Liver (tissue), 9 donors: Measurements from ENCODE around the gene CYB5D1. TPM values are rescaled to one million over a fixed set of nuclear protein-coding genes. Genes with fewer than 3 reads are reported as not detected.
A peak's percentile ranks its signal among the peaks of the same experiment; 100 is the strongest.

Experiments
- DNase-seq: peaks from one replicate; pipeline ENCODE4 v3.0.0-alpha.2; 2017; ENCODE audit warnings: low spot score
- H3K27ac ChIP-seq, 2 donors: one replicate each; pipeline ENCODE4 v1.7.0; 2013; ENCODE audit warnings: inconsistent platforms in 2 of 2, low read length in 2 of 2, control low read depth in 1 of 2, low read depth in 1 of 2, mild to moderate bottlenecking in 1 of 2
- H3K27me3 ChIP-seq, 4 donors: one replicate each; pipeline versions ENCODE4 v1.6.1 to v1.7.0; 2013; ENCODE audit warnings: low read length in 3 of 4, inconsistent platforms in 1 of 4, mild to moderate bottlenecking in 1 of 4, moderate library complexity in 1 of 4; ENCODE audit not compliant: control insufficient read depth in 4 of 4, insufficient read depth in 4 of 4
- H3K36me3 ChIP-seq, 4 donors: one replicate each; pipeline versions ENCODE4 v1.6.1 to v1.7.0; 2013; ENCODE audit warnings: low read length in 3 of 4, mild to moderate bottlenecking in 3 of 4, low read depth in 1 of 4, moderate library complexity in 1 of 4; ENCODE audit not compliant: control insufficient read depth in 4 of 4, insufficient read depth in 3 of 4
- H3K4me1 ChIP-seq, 4 donors: one replicate each; pipeline versions ENCODE4 v1.6.1 to v1.7.0; 2013; ENCODE audit warnings: low read length in 3 of 4, mild to moderate bottlenecking in 3 of 4, moderate library complexity in 1 of 4; ENCODE audit not compliant: control insufficient read depth in 4 of 4, insufficient read depth in 4 of 4
- H3K4me3 ChIP-seq, 3 donors: one replicate each; pipeline versions ENCODE4 v1.6.1 to v1.7.0; 2013; ENCODE audit warnings: low read length in 3 of 3, control low read depth in 1 of 3, low read depth in 1 of 3, mild to moderate bottlenecking in 1 of 3
- H3K9ac ChIP-seq, 2 donors: one replicate each; pipeline ENCODE4 v1.7.0; 2013; ENCODE audit warnings: low read length in 2 of 2, mild to moderate bottlenecking in 2 of 2, moderate library complexity in 2 of 2, control low read depth in 1 of 2, low read depth in 1 of 2
- H3K9me3 ChIP-seq, 4 donors: one replicate each; pipeline versions ENCODE4 v1.6.1 to v1.7.0; 2013; ENCODE audit warnings: low read length in 3 of 4; ENCODE audit not compliant: control insufficient read depth in 4 of 4
- ATF3 ChIP-seq: IDR thresholded peaks from 2 replicates; pipeline ENCODE4 v1.6.1; 2016; ENCODE audit warnings: antibody characterized with exemption
- CTCF ChIP-seq: fragments of 150-350 bp; IDR thresholded peaks from 2 replicates; pipeline ENCODE4 v1.5.1; 2017; ENCODE audit warnings: improper control_type of control experiment, low read depth, low read length; ENCODE audit not compliant: missing input control
- EGR1 ChIP-seq, 2 donors: IDR thresholded peaks; 2 replicates each; pipeline ENCODE4 v1.6.1; 2016 to 2018; ENCODE audit warnings: antibody characterized with exemption in 2 of 2, low read depth in 2 of 2
- FOXA1 ChIP-seq: IDR thresholded peaks from 2 replicates; pipeline ENCODE4 v1.6.1; 2016; ENCODE audit warnings: antibody characterized with exemption
- FOXA2 ChIP-seq: IDR thresholded peaks from 2 replicates; pipeline ENCODE4 v1.6.1; 2016; ENCODE audit warnings: antibody characterized with exemption
- GABPA ChIP-seq, 2 donors: IDR thresholded peaks in 1 of 2; conservative IDR thresholded peaks in 1 of 2; 2 replicates each; pipeline ENCODE4 v1.6.1; 2016; ENCODE audit warnings: antibody characterized with exemption in 2 of 2, mild to moderate bottlenecking in 1 of 2, moderate library complexity in 1 of 2
- HNF4A ChIP-seq, 2 donors: conservative IDR thresholded peaks; 2 replicates each; pipeline ENCODE4 v1.6.1; 2016; ENCODE audit warnings: antibody characterized with exemption in 2 of 2, mild to moderate bottlenecking in 2 of 2
- HNF4G ChIP-seq: IDR thresholded peaks from 2 replicates; pipeline ENCODE4 v1.6.1; 2016; ENCODE audit warnings: antibody characterized with exemption
- MAX ChIP-seq: IDR thresholded peaks from 2 replicates; pipeline ENCODE4 v1.6.1; 2016; ENCODE audit warnings: antibody characterized with exemption
- NR2F2 ChIP-seq: IDR thresholded peaks from 2 replicates; pipeline ENCODE4 v1.6.1; 2016; ENCODE audit warnings: antibody characterized with exemption
- RAD21 ChIP-seq, 2 donors: IDR thresholded peaks; 2 replicates each; pipeline ENCODE4 v1.6.1; 2016; ENCODE audit warnings: antibody characterized with exemption in 2 of 2, mild to moderate bottlenecking in 2 of 2
- SP1 ChIP-seq: IDR thresholded peaks from 2 replicates; pipeline ENCODE4 v1.6.1; 2018; ENCODE audit warnings: antibody characterized with exemption, mild to moderate bottlenecking
- WGBS: extraction: QIAGEN DNeasy Blood & Tissue Kit; methylation state at CpG from one replicate; pipeline ENCODE4 v1.1.7; 2013; 5-methylcytosine and 5-hydroxymethylcytosine counted together
- polyA plus RNA-seq, 2 donors: library from polyadenylated mRNA; stranded (reverse) in 1 of 2; unstranded in 1 of 2; fragments of 200-250 nt in 1 of 2; fragments of >200 nt in 1 of 2; fragmentation: Nextera tagmentation in 1 of 2; extraction: Ambion mirVana in 1 of 2; gene quantifications; one replicate each; pipeline versions ENCODE4 v1.2.1 to v1.2.3, GENCODE V29; 2013 to 2015
- total RNA-seq, 2 donors: library from RNA; depleted of rRNA; stranded (reverse); fragments of >200 nt; gene quantifications; one replicate each; pipeline ENCODE4 v1.2.3, GENCODE V29; 2014
- TF ChIP-seq, protein P1 (sequence below): IDR thresholded peaks from 2 replicates; pipeline ENCODE4 v1.6.1; 2016; ENCODE audit warnings: antibody characterized with exemption, mild to moderate bottlenecking
- donor health status: healthy.
- donor health status: healthy.
- donor health status: healthy.
- donor health status: healthy.
- donor health status: healthy.

Gene CYB5D1
- total and polyA plus RNA-seq, 4 donors, result 2.5 to 12.0 (median 6.6) TPM

DNA sequence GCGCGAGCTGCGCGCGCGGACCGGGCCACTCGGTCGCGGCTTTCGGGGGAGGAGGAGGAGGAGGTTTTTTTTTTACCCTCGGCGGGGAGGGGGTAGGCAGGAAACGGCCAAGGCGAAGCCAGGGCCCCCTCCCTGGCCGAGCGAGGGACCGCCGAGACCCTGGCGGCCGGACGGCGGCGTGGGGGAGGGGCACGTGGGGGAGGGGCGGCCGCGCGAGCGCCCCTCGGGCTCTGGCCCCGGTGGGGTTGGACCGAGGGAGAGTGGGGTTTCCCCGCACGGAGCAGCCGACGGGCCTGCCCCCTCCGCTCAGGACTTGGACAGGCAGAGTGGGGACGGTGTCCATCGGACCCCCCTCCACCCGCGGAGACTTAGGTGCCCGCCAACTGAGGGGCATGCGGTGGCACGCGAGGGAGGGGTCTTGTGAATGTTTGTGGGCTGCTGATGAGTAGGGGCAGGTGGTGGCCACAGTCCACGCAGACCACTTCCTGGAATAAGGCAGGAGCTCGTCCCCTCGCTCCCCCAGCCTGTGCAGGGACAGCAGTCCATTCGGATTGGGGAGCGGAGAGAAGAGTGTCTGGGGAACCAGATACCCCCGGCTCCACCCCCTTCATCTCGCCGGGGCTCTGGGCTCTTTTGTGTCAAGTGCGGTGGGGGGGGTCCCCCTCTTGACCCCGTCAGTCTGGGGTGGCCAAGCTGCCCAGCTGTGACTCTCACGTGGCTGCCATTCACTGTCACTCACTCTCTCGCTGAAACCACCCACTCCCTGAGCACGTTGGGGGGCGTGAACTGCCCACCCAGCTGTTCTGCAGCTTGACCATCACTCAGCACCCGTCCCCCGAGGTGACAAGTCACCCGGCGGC lies 27.8 kb downstream of the CYB5D1 start:
- no peaks in the 10 kb centered on the region for H3K27me3 ChIP-seq
- H3K36me3 ChIP-seq, result no peaks in the 10 kb centered on the region
- H3K27ac ChIP-seq, result peak overlapping the region; percentile 65 to 89
- H3K4me3 ChIP-seq, result peak overlapping the region; percentile 37 to 69 (median 57)
- peak; percentile 56 for DNase-seq
- H3K9ac ChIP-seq, result peak overlapping the region in 1 of 2 donors; percentile 62
- no peaks in the 10 kb centered on the region for H3K9me3 ChIP-seq
- under 1% methylated on average over 64 of the region's 64 CpGs for WGBS
- H3K4me1 ChIP-seq, result peaks cover 9 to 46% (median 42%) of the 10 kb centered on the region in 4 donors
- TF ChIP-seq RAD21 (IDR thresholded peaks at IDR 0.05) (no peak), SP1 (no peak), FOXA1 (no peak), ATF3 (no peak)
- TF ChIP-seq, protein P1, sequence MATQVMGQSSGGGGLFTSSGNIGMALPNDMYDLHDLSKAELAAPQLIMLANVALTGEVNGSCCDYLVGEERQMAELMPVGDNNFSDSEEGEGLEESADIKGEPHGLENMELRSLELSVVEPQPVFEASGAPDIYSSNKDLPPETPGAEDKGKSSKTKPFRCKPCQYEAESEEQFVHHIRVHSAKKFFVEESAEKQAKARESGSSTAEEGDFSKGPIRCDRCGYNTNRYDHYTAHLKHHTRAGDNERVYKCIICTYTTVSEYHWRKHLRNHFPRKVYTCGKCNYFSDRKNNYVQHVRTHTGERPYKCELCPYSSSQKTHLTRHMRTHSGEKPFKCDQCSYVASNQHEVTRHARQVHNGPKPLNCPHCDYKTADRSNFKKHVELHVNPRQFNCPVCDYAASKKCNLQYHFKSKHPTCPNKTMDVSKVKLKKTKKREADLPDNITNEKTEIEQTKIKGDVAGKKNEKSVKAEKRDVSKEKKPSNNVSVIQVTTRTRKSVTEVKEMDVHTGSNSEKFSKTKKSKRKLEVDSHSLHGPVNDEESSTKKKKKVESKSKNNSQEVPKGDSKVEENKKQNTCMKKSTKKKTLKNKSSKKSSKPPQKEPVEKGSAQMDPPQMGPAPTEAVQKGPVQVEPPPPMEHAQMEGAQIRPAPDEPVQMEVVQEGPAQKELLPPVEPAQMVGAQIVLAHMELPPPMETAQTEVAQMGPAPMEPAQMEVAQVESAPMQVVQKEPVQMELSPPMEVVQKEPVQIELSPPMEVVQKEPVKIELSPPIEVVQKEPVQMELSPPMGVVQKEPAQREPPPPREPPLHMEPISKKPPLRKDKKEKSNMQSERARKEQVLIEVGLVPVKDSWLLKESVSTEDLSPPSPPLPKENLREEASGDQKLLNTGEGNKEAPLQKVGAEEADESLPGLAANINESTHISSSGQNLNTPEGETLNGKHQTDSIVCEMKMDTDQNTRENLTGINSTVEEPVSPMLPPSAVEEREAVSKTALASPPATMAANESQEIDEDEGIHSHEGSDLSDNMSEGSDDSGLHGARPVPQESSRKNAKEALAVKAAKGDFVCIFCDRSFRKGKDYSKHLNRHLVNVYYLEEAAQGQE, result no peak

GRCh38 chr17:7886227-7887037 lies 28.6 kb downstream of the CYB5D1 start:
- peak; percentile 44 for DNase-seq
- TF ChIP-seq GABPA (IDR thresholded peaks at IDR 0.05 in 1 of 2, conservative IDR thresholded peaks at IDR 0.05 in 1 of 2), result no peak
- TF ChIP-seq MAX, result no peak
- no peak for TF ChIP-seq NR2F2
- no peak for TF ChIP-seq HNF4G
- no peak for TF ChIP-seq HNF4A (conservative IDR thresholded peaks at IDR 0.05)
- no peak for TF ChIP-seq FOXA1
- no peak for TF ChIP-seq CTCF
- no peak for TF ChIP-seq FOXA2
- TF ChIP-seq ATF3, result no peak
- TF ChIP-seq RAD21 (IDR thresholded peaks at IDR 0.05), result no peak
- TF ChIP-seq EGR1 (IDR thresholded peaks at IDR 0.05; ENCODE audit: low read depth in 2 of 2), result no peak
- peak overlapping the region in 2 of 3 donors; percentile 14 to 69 for H3K4me3 ChIP-seq
- H3K9ac ChIP-seq, result peak overlapping the region in 1 of 2 donors; percentile 67
- H3K27ac ChIP-seq, result peak overlapping the region; percentile 65 to 89
- H3K4me1 ChIP-seq, result peaks cover 9 to 46% (median 42%) of the 10 kb centered on the region in 4 donors
- no peaks in the 10 kb centered on the region for H3K27me3 ChIP-seq
- no peaks in the 10 kb centered on the region for H3K9me3 ChIP-seq
- H3K36me3 ChIP-seq, result no peaks in the 10 kb centered on the region
- WGBS, result 6% methylated on average over 30 of the region's 30 CpGs
